Bronchial epithelial cell (primary cell): Measurements from ENCODE around the gene SH2D4B. TPM values are rescaled to one million over a fixed set of nuclear protein-coding genes. Genes with fewer than 3 reads are reported as not detected.

Experiments
- DNase-seq: peaks from one replicate; pipeline ENCODE4 v3.0.0-alpha.2; 2010; ENCODE audit warnings: low read depth
- FAIRE-seq: peaks from 2 replicates; lab custom pipeline; 2011; peaks lifted over from hg19 to GRCh38; lab: Jason Lieb, UNC
- H3K27me3 ChIP-seq: 2 replicates; pipeline ENCODE4 v1.5.1; 2011; ENCODE audit warnings: low read length; ENCODE audit not compliant: control insufficient read depth, insufficient read depth
- H3K36me3 ChIP-seq: 2 replicates; pipeline ENCODE4 v1.5.1; 2011; ENCODE audit warnings: low read length; ENCODE audit not compliant: control insufficient read depth, insufficient read depth
- H3K4me3 ChIP-seq: 2 replicates; pipeline ENCODE4 v1.5.1; 2011; ENCODE audit warnings: mild to moderate bottlenecking, low read depth, low read length, control low read depth
- CTCF ChIP-seq: IDR thresholded peaks from 2 replicates; pipeline ENCODE4 v1.5.1; 2011; ENCODE audit warnings: mild to moderate bottlenecking, moderate library complexity, low read length, control low read depth, inconsistent platforms; ENCODE audit not compliant: insufficient read depth, severe bottlenecking
- total RNA-seq: library from RNA; depleted of rRNA; stranded (reverse); fragments of >200 nt; gene quantifications from 2 replicates; pipeline ENCODE4 v1.2.1, GENCODE V29; 2014

The SH2D4B gene
- total RNA-seq, 1 donor from 2014 or later: under 0.01 TPM

- DNase-seq (no peak), FAIRE-seq (no peak)
- peaks cover 11% of the 10 kb centered on the region for H3K36me3 ChIP-seq
- no peak for TF ChIP-seq CTCF
- no peak overlapping the region for H3K4me3 ChIP-seq
- no peaks in the 10 kb centered on the region for H3K27me3 ChIP-seq
These were observed 44.1 kb upstream of the SH2D4B start for GRCh38 chr10:80493522-80494051.

DNA sequence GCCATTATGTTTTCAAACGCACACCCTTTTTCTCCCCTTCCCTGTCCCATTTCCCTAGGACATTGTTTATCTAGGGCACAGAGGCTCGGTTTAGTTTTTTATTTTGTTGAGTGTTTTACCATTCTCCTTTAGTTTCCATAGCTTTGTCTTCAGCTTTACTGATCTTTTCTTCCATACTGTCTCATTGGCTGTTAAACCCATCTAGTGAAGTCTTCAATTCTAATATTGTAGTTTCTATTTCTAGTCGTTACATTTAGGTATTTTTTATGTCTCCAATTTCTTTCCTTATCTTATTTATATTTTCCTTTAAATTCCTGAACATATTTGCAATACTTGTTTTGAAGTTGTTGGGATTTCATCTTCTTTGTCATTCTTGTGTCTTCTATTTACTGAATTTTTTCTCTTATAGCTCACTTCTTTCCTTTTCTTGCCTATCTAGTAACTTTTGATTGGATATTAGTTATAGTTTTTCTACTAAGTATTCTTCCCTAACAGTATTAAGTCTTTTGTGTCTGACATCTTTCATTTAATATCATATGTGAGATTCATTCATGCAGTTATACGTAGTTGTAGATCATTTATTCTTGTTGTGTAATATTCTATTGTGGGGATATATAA is 41.0 kb upstream of the SH2D4B start:
- Histone ChIP-seq H3K27me3 (no peaks in the 10 kb centered on the region), H3K36me3 (peaks cover 4% of the 10 kb centered on the region), H3K4me3 (no peak overlapping the region)
- FAIRE-seq: no peak
- no peak for DNase-seq
- no peak for TF ChIP-seq CTCF

DNA sequence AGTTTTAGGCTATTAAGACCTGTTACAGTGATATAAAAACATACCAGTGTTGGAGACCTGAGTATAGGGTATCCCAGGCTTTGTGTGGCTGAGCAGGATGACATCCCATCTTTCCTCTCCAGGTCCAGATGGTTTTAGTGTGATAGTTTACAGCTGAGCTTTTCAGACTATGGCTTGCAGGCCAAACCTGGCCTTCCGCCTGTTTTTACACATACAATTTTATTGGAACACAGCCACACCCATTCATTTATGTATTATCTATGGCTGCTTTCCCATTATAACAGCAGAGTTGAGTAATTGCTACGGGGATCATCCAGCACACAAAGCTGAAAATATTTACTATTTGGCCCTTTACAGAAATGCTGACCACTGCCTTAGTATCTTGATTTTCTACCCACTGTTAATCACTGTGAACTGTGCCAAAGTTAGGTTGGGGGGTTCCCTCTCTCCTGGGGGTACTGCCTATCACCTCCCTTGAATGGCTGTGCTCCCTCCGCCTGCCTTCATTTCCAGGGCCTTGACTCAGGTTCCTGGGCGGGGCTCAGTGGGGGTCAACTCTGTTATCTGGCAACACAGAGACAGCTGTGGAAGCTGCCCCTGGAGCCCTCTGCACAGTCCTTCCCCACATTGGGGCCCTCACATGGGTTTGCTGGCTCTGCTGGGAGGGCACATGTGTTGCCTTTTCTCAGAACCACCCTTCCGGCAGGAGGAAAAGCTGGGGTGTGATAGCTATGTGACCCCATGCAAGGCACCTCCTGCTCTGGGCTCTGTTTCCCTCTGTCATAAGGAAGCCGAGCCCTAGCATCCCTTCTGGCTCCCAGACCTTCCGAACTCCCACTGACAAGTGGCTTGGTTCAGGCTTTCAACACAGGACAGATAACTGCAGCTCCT is 40.3 kb upstream of the SH2D4B start:
- Histone ChIP-seq H3K27me3 (no peaks in the 10 kb centered on the region), H3K4me3 (no peak overlapping the region), H3K36me3 (peaks cover 4% of the 10 kb centered on the region)
- FAIRE-seq: no peak
- no peak for DNase-seq
- no peak for TF ChIP-seq CTCF

- DNase-seq: no peak
- Histone ChIP-seq H3K27me3 (no peaks in the 10 kb centered on the region), H3K4me3 (no peak overlapping the region), H3K36me3 (peaks cover 4% of the 10 kb centered on the region)
- no peak for FAIRE-seq
- TF ChIP-seq CTCF: no peak
These were observed 39.4 kb upstream of the SH2D4B start for GRCh38 chr10:80498078-80498832.

DNA sequence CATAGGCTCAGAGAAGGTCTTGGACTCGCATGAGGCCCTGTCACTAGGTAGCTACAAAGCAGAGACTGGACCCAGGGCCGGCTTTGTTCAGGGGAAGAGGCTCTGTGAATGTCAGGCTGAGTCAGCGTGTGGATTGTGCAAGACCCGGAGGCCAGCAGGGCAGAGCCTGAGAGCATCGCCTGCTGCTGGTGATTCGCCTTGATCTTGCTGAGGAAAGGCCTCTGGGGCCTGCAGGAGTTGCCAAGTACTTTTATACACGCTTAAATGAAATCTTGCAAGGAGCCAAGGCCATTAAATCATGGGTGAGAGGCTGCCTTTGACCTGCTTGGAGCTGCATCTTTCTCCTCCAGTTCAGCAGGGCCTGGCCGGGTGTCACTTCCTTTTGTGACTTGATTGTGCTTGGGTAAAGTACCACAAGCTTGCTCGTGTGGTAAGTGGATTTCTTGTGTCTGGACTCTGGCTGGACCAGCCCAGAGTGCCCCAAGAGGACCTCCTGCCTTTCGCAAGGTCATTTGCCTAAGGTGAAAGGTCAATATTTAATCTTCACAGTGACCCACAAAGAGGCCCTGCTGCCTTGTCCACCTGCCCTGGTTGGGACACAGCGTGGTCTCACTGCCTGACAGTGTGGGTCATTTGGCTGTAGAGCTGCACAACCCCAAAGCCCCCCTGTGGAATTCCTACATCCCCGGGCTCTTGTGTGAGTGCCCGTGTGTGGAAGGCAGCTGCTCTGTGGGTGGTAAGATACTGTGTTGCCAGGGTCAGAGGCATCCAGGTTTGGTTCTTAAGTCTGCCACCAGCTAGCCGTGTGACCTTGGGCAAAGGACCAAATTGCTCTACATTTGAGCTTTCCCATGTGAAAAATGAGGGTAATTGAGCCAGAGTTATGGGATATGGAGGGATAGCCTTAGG is 38.6 kb upstream of the SH2D4B start:
- no peak overlapping the region for H3K4me3 ChIP-seq
- H3K27me3 ChIP-seq: no peaks in the 10 kb centered on the region
- FAIRE-seq (no peak), DNase-seq (peak; percentile 92)
- peaks cover 2% of the 10 kb centered on the region for H3K36me3 ChIP-seq
- TF ChIP-seq CTCF: peak; percentile 25
